Large intestine (tissue), 12 donors: ENCODE measurements around the gene NBL1. TPM values are rescaled to one million over a fixed set of nuclear protein-coding genes. Genes with fewer than 3 reads are reported as not detected.

Experiments
- DNase-seq, 2 donors: peaks; one replicate each; pipeline versions ENCODE4 v3.0.0 to v3.0.0-alpha.2; 2013
- H3K27ac ChIP-seq: one replicate; pipeline ENCODE4 v1.5.1; 2013; ENCODE audit warnings: low read length
- H3K27me3 ChIP-seq: 2 replicates; pipeline ENCODE4 v1.6.1; 2013; ENCODE audit warnings: low read length; ENCODE audit not compliant: control insufficient read depth, insufficient read depth
- H3K36me3 ChIP-seq: 2 replicates; pipeline ENCODE4 v1.6.1; 2013; ENCODE audit warnings: low read length; ENCODE audit not compliant: control insufficient read depth, insufficient read depth
- H3K4me1 ChIP-seq: one replicate; pipeline ENCODE4 v1.6.1; 2013; ENCODE audit warnings: low read length; ENCODE audit not compliant: control insufficient read depth, insufficient read depth
- H3K4me3 ChIP-seq: one replicate; pipeline ENCODE4 v1.5.1; 2013; ENCODE audit warnings: low read length
- H3K9me3 ChIP-seq: one replicate; pipeline ENCODE4 v1.6.1; 2013; ENCODE audit warnings: mild to moderate bottlenecking, low read depth, low read length, moderate library complexity; ENCODE audit not compliant: control insufficient read depth
- WGBS: methylation state at CpG from one replicate; pipeline ENCODE4 v1.1.5; 2013; ENCODE audit warnings: low lambda C conversion rate; ENCODE audit not compliant: insufficient coverage; 5-methylcytosine and 5-hydroxymethylcytosine counted together
- long read RNA-seq, 11 donors: transcript quantifications; one replicate each; lab custom pipeline, GENCODE V29; 2026
- polyA plus RNA-seq: library from polyadenylated mRNA; unstranded; fragments of 120-200 nt; gene quantifications from one replicate; pipeline ENCODE4 v1.2.1, GENCODE V29; 2013

NBL1 gene
- 53.5 TPM for polyA plus RNA-seq
- long read RNA-seq, donor 1, transcript NBL1-202 (4 exons, 2,172 nt), result major isoform, 11 of 34 reads
- long read RNA-seq, donor 1, partial matches to known transcripts, result 23 of 34 reads
- long read RNA-seq, donor 1, other reads (novel, unspliced or antisense), result 0 of 34 reads
- long read RNA-seq, donor 2, transcript NBL1-202 (4 exons, 2,172 nt), result major isoform, 18 of 89 reads
- long read RNA-seq, donor 2, partial matches to known transcripts, result 71 of 89 reads
- long read RNA-seq, donor 2, other reads (novel, unspliced or antisense), result 0 of 89 reads
- long read RNA-seq, donor 3, result 0 reads
- long read RNA-seq, donor 4, result 0 reads
- long read RNA-seq, donor 5, transcript NBL1-202 (4 exons, 2,172 nt), result major isoform, 38 of 82 reads
- long read RNA-seq, donor 5, partial matches to known transcripts, result 44 of 82 reads
- long read RNA-seq, donor 5, other reads (novel, unspliced or antisense), result 0 of 82 reads
- long read RNA-seq, donor 6, transcript NBL1-202 (4 exons, 2,172 nt), result major isoform, 24 of 24 reads
- long read RNA-seq, donor 6, partial matches to known transcripts, result 0 of 24 reads
- long read RNA-seq, donor 6, other reads (novel, unspliced or antisense), result 0 of 24 reads
- long read RNA-seq, donor 7, transcript NBL1-202 (4 exons, 2,172 nt), result major isoform, 9 of 9 reads
- long read RNA-seq, donor 7, partial matches to known transcripts, result 0 of 9 reads
- long read RNA-seq, donor 7, other reads (novel, unspliced or antisense), result 0 of 9 reads
- long read RNA-seq, donor 8, transcript NBL1-202 (4 exons, 2,172 nt), result major isoform, 17 of 23 reads
- long read RNA-seq, donor 8, partial matches to known transcripts, result 6 of 23 reads
- long read RNA-seq, donor 8, other reads (novel, unspliced or antisense), result 0 of 23 reads
- long read RNA-seq, donor 9, transcript NBL1-202 (4 exons, 2,172 nt), result major isoform, 5 of 5 reads
- long read RNA-seq, donor 9, partial matches to known transcripts, result 0 of 5 reads
- long read RNA-seq, donor 9, other reads (novel, unspliced or antisense), result 0 of 5 reads
- long read RNA-seq, donor 10, transcript NBL1-202 (4 exons, 2,172 nt), result major isoform, 5 of 5 reads
- long read RNA-seq, donor 10, partial matches to known transcripts, result 0 of 5 reads
- long read RNA-seq, donor 10, other reads (novel, unspliced or antisense), result 0 of 5 reads
- long read RNA-seq, donor 11, transcript NBL1-202 (4 exons, 2,172 nt), result major isoform, 8 of 33 reads
- long read RNA-seq, donor 11, partial matches to known transcripts, result 25 of 33 reads
- long read RNA-seq, donor 11, other reads (novel, unspliced or antisense), result 0 of 33 reads

- WGBS, result no CpG with 5 or more reads among the region's 90 CpGs
- Histone ChIP-seq H3K4me3 (peak within 1 kb of the TSS; percentile 79), H3K27ac (peak within 1 kb of the TSS; percentile 59), H3K4me1 (peaks cover 27% of the 10 kb centered on the region), H3K27me3 (no peaks in the 10 kb centered on the region), H3K9me3 (no peaks in the 10 kb centered on the region), H3K36me3 (no peaks in the 10 kb centered on the region)
- DNase-seq, result peak; percentile 52 to 78
Measured at GRCh38 chr1:19643602-19644394, at the start of gene NBL1. NBL1 (plus strand) TSS chr1:19644311; CDS start chr1:19655031, 10,720 bp downstream.

- Histone ChIP-seq H3K36me3 (peaks cover 3% of the 10 kb centered on the region), H3K27ac (peak overlapping the region; percentile 87), H3K9me3 (no peaks in the 10 kb centered on the region), H3K4me3 (peak overlapping the region; percentile 65), H3K4me1 (peaks cover 22% of the 10 kb centered on the region), H3K27me3 (no peaks in the 10 kb centered on the region)
- peak in 1 of 2 donors; percentile 54 for DNase-seq
- WGBS, result 0% methylated on average over 4 of the region's 11 CpGs
Measured at GRCh38 chr1:19596065-19596713, 47.9 kb upstream of the NBL1 start.

- H3K4me3 ChIP-seq, result peak overlapping the region; percentile 65
- peak overlapping the region; percentile 87 for H3K27ac ChIP-seq
- H3K9me3 ChIP-seq, result no peaks in the 10 kb centered on the region
- peaks cover 17% of the 10 kb centered on the region for H3K4me1 ChIP-seq
- WGBS, result no CpG with 5 or more reads among the region's 65 CpGs
- DNase-seq, result peak; percentile 98 to 99
- H3K27me3 ChIP-seq, result no peaks in the 10 kb centered on the region
- H3K36me3 ChIP-seq, result peaks cover 3% of the 10 kb centered on the region
Measured at GRCh38 chr1:19596714-19597495, 47.2 kb upstream of the NBL1 start.

GRCh38 chr1:19597496-19598309, 46.4 kb upstream of the NBL1 start:
- peak overlapping the region; percentile 87 for H3K27ac ChIP-seq
- H3K9me3 ChIP-seq, result no peaks in the 10 kb centered on the region
- WGBS, result 0% methylated on average over 2 of the region's 18 CpGs
- peaks cover 12% of the 10 kb centered on the region for H3K4me1 ChIP-seq
- no peaks in the 10 kb centered on the region for H3K27me3 ChIP-seq
- H3K36me3 ChIP-seq, result peaks cover 3% of the 10 kb centered on the region
- peak; percentile 43 to 78 for DNase-seq
- peak overlapping the region; percentile 65 for H3K4me3 ChIP-seq

GRCh38 chr1:19599810-19600209, 44.3 kb upstream of the NBL1 start:
- H3K4me3 ChIP-seq, result no peak overlapping the region
- 100% methylated on average over 1 of the region's 3 CpGs for WGBS
- peaks cover 11% of the 10 kb centered on the region for H3K36me3 ChIP-seq
- no peak overlapping the region for H3K27ac ChIP-seq
- no peaks in the 10 kb centered on the region for H3K27me3 ChIP-seq
- peaks cover 12% of the 10 kb centered on the region for H3K4me1 ChIP-seq
- no peaks in the 10 kb centered on the region for H3K9me3 ChIP-seq
- DNase-seq, result no peak

GRCh38 chr1:19602486-19602885, 41.6 kb upstream of the NBL1 start:
- Histone ChIP-seq H3K36me3 (peaks cover 11% of the 10 kb centered on the region), H3K27me3 (no peaks in the 10 kb centered on the region), H3K9me3 (no peaks in the 10 kb centered on the region), H3K27ac (no peak overlapping the region), H3K4me3 (no peak overlapping the region), H3K4me1 (peaks cover 12% of the 10 kb centered on the region)
- WGBS, result 73% methylated on average over 2 of the region's 4 CpGs
- DNase-seq, result no peak

GRCh38 chr1:19605967-19606366, 38.1 kb upstream of the NBL1 start:
- Histone ChIP-seq H3K36me3 (peaks cover 8% of the 10 kb centered on the region), H3K27me3 (no peaks in the 10 kb centered on the region), H3K4me1 (no peaks in the 10 kb centered on the region), H3K4me3 (no peak overlapping the region), H3K27ac (no peak overlapping the region), H3K9me3 (no peaks in the 10 kb centered on the region)
- DNase-seq, result no peak
- WGBS, result 100% methylated on average over 1 of the region's 1 CpG

GRCh38 chr1:19606817-19607642, 37.1 kb upstream of the NBL1 start:
- DNase-seq, result no peak
- WGBS, result 80% methylated on average over 1 of the region's 4 CpGs
- no peak overlapping the region for H3K4me3 ChIP-seq
- H3K36me3 ChIP-seq, result peaks cover 8% of the 10 kb centered on the region
- H3K27me3 ChIP-seq, result no peaks in the 10 kb centered on the region
- no peaks in the 10 kb centered on the region for H3K9me3 ChIP-seq
- H3K4me1 ChIP-seq, result no peaks in the 10 kb centered on the region
- no peak overlapping the region for H3K27ac ChIP-seq
